IMR-90 (cell line): ENCODE data around the gene CEBPG. TPM values are rescaled to one million over a fixed set of nuclear protein-coding genes. Genes with fewer than 3 reads are reported as not detected.

ENCODE experiments used
- FOS ChIP-seq: fragments of 150-350 bp; IDR thresholded peaks from 2 replicates; pipeline ENCODE4 v1.6.1; 2016; ENCODE audit warnings: low read depth, low read length
- MAZ ChIP-seq: IDR thresholded peaks from 2 replicates; pipeline ENCODE4 v1.6.1; 2012; ENCODE audit warnings: low read depth, mild to moderate bottlenecking, low read length, improper control_type of control experiment, moderate library complexity, borderline replicate concordance
- MXI1 ChIP-seq: IDR thresholded peaks from 2 replicates; pipeline ENCODE4 v1.6.1; 2012; ENCODE audit warnings: low read depth, mild to moderate bottlenecking, low read length, moderate library complexity, borderline replicate concordance
- polyA plus RNA-seq, 3 experiments: library from polyadenylated mRNA; depleted of rRNA; stranded (reverse); fragments of >200 nt; gene quantifications; 2 replicates each; pipeline ENCODE4 v1.2.3, GENCODE V29; 2012; ENCODE audit warnings: low replicate concordance in 1 of 3
- total RNA-seq: library from RNA; depleted of rRNA; stranded (reverse); fragments of >200 nt; gene quantifications from 2 replicates; pipeline ENCODE4 v1.2.3, GENCODE V29; 2012
- TF ChIP-seq, protein P1 (sequence below): conservative IDR thresholded peaks from 2 replicates; pipeline ENCODE4 v1.5.1; 2012; ENCODE audit warnings: mild to moderate bottlenecking, low read depth, low read length, improper control_type of control experiment

The CEBPG gene
- total and polyA plus RNA-seq, 2 of the 4 experiments (the other 2 are of a cell fraction), result 9.2 to 14.3 TPM

DNA sequence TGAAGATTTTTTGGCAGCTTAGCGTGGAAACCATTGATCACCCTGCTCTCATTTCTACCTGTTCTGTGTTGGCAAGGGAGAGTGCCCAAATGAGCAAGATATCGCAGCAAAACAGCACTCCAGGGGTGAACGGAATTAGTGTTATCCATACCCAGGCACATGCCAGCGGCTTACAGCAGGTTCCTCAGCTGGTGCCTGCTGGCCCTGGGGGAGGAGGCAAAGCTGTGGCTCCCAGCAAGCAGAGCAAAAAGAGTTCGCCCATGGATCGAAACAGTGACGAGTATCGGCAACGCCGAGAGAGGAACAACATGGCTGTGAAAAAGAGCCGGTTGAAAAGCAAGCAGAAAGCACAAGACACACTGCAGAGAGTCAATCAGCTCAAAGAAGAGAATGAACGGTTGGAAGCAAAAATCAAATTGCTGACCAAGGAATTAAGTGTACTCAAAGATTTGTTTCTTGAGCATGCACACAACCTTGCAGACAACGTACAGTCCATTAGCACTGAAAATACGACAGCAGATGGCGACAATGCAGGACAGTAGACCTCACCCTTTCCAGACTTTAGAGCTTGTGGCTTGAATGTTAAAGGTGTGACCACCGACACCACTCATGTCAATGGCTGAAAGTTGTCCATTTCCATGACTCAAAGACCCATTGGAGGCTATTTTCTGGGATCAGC, 5.8 kb downstream of the CEBPG start (continued):
- TF ChIP-seq, protein P1, sequence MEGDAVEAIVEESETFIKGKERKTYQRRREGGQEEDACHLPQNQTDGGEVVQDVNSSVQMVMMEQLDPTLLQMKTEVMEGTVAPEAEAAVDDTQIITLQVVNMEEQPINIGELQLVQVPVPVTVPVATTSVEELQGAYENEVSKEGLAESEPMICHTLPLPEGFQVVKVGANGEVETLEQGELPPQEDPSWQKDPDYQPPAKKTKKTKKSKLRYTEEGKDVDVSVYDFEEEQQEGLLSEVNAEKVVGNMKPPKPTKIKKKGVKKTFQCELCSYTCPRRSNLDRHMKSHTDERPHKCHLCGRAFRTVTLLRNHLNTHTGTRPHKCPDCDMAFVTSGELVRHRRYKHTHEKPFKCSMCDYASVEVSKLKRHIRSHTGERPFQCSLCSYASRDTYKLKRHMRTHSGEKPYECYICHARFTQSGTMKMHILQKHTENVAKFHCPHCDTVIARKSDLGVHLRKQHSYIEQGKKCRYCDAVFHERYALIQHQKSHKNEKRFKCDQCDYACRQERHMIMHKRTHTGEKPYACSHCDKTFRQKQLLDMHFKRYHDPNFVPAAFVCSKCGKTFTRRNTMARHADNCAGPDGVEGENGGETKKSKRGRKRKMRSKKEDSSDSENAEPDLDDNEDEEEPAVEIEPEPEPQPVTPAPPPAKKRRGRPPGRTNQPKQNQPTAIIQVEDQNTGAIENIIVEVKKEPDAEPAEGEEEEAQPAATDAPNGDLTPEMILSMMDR, result no peak
- no peak for TF ChIP-seq FOS
- no peak for TF ChIP-seq MXI1
- no peak for TF ChIP-seq MAZ
